ENCODE results near the gene BTBD3. TPM values are rescaled to one million over a fixed set of nuclear protein-coding genes. Genes with fewer than 3 reads are reported as not detected.

The BTBD3 gene
- total RNA-seq, 2 experiments from 2014 or later = 0.93 to 1.2 TPM

- Mint-ChIP-seq H3K9me3 (no peaks in the 10 kb centered on the region), H3K27ac (no peak overlapping the region), H3K36me3 (ENCODE audit: low read depth) (no peaks in the 10 kb centered on the region), H3K27me3 (no peaks in the 10 kb centered on the region), H3K4me3 (no peak overlapping the region), H3K4me1 (no peaks in the 10 kb centered on the region)
- DNase-seq = no peak
- POLR2A ChIA-PET = no interaction called here
- CTCF ChIA-PET = no interaction called here
These were observed 47.9 kb downstream of the BTBD3 start for GRCh38 chr20:11965602-11966001.

GRCh38 chr20:11966186-11966585, 48.5 kb downstream of the BTBD3 start:
- no peaks in the 10 kb centered on the region for H3K4me1 Mint-ChIP-seq
- no peaks in the 10 kb centered on the region for H3K36me3 Mint-ChIP-seq (ENCODE audit: low read depth)
- CTCF ChIA-PET = no interaction called here
- no peaks in the 10 kb centered on the region for H3K9me3 Mint-ChIP-seq
- H3K27me3 Mint-ChIP-seq = no peaks in the 10 kb centered on the region
- POLR2A ChIA-PET = no interaction called here
- H3K4me3 Mint-ChIP-seq = no peak overlapping the region
- no peak overlapping the region for H3K27ac Mint-ChIP-seq
- DNase-seq = no peak

DNA sequence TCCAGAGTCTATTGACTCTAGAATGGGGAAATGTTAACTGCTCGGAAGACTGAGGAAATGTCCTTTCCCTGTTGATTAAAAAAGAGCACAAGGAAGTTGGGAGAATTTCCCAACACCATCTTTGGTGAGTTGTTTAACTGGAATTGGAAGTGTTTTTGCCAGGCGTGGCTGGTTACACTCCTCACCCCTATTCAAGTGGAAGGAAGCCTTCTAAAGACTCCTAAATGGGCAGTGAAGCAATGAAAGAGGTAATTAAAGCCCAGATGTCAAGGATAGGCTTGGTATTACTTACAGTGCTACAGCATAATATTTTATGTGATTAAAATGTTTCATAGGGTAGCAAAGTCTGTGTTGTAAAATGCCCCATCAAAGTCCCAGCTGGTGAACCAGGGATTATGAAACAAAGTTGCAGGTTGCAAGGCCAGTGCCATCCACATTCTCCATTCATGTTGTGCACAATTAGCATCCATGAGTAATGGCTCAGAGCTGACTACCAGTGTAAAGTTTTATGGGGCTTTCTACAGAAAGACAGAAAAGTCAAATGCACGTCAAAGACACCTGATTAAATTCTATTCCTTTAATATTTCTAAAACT, 52.6 kb downstream of the BTBD3 start:
- Mint-ChIP-seq H3K36me3 (ENCODE audit: low read depth) (no peaks in the 10 kb centered on the region), H3K4me1 (no peaks in the 10 kb centered on the region), H3K27me3 (no peaks in the 10 kb centered on the region), H3K4me3 (no peak overlapping the region), H3K9me3 (peaks cover 6% of the 10 kb centered on the region), H3K27ac (no peak overlapping the region)
- DNase-seq = no peak
- ChIA-PET POLR2A (no interaction called here), CTCF (no interaction called here)

- Mint-ChIP-seq H3K27me3 (no peaks in the 10 kb centered on the region), H3K4me1 (no peaks in the 10 kb centered on the region), H3K4me3 (no peak overlapping the region), H3K9me3 (peaks cover 6% of the 10 kb centered on the region), H3K27ac (no peak overlapping the region), H3K36me3 (ENCODE audit: low read depth) (no peaks in the 10 kb centered on the region)
- POLR2A ChIA-PET = no interaction called here
- DNase-seq = no peak
- CTCF ChIA-PET = no interaction called here
These were observed 54.8 kb downstream of the BTBD3 start for GRCh38 chr20:11972478-11972877.

All from activated CD4-positive, alpha-beta memory T cell treated with anti-CD3 and anti-CD28 coated beads, Interleukin-2, amount 10 ng/mL, durations not matched to agents 7 days and 5 days (primary cell).